ENCODE measurements around the gene CCDC13.

The CCDC13 gene

GRCh38 chr3:42804106-42804830 lies 31.2 kb upstream of the CCDC13 start, which contains the start of gene HIGD1A:
Gene HIGD1A, minus strand, starts transcription at chr3:42804490. Its CDS starts 10,237 bp downstream, at chr3:42794253.
- CTCF ChIA-PET: interaction anchor here (0.6 to 4.6 kb wide), 9 partner anchors 9 to 77 kb away, joined by 4 to 24 read pairs (median 6); no protein-coding TSS in a partner anchor

GRCh38 chr3:42803414-42804105 lies 30.5 kb upstream of the CCDC13 start:
- peak; percentile 40 for DNase-seq (ENCODE audit: extremely low spot score)
- ChIA-PET POLR2A (no interaction called here), CTCF (interaction anchor here (0.6 to 4.6 kb wide), 7 partner anchors 9 to 77 kb away, joined by 4 to 24 read pairs (median 6); no protein-coding TSS in a partner anchor)
- TF ChIP-seq CTCF (IDR thresholded peaks at IDR 0.05; ENCODE audit: control extremely low read depth, extremely low read depth, low read depth, missing control alignments): no peak

More at GRCh38 chr3:42804106-42804830, 31.2 kb upstream of the CCDC13 start, which contains the start of gene HIGD1A:
- POLR2A ChIA-PET: no interaction called here
- peak; percentile 98 for DNase-seq (ENCODE audit: extremely low spot score)
- TF ChIP-seq CTCF (IDR thresholded peaks at IDR 0.05; ENCODE audit: control extremely low read depth, extremely low read depth, low read depth, missing control alignments): no peak

GRCh38 chr3:42802876-42803413 lies 29.9 kb upstream of the CCDC13 start:
- no peak for TF ChIP-seq CTCF (IDR thresholded peaks at IDR 0.05; ENCODE audit: control extremely low read depth, extremely low read depth, low read depth, missing control alignments)
- POLR2A ChIA-PET: no interaction called here
- DNase-seq (ENCODE audit: extremely low spot score): no peak
- CTCF ChIA-PET: interaction anchor here (0.7 to 4.6 kb wide), 6 partner anchors 8 to 78 kb away, joined by 3 to 24 read pairs (median 8); no protein-coding TSS in a partner anchor

GRCh38 chr3:42801784-42802183 lies 28.7 kb upstream of the CCDC13 start:
- CTCF ChIA-PET: no interaction called here
- POLR2A ChIA-PET: no interaction called here
- DNase-seq (ENCODE audit: extremely low spot score): no peak
- TF ChIP-seq CTCF (IDR thresholded peaks at IDR 0.05; ENCODE audit: control extremely low read depth, extremely low read depth, low read depth, missing control alignments): no peak

GRCh38 chr3:42801048-42801620 lies 28.1 kb upstream of the CCDC13 start:
- CTCF ChIA-PET: interaction anchor here (0.8 to 1.2 kb wide), 3 partner anchors 15 to 21 kb away, joined by 3 to 7 read pairs (median 3); no protein-coding TSS in a partner anchor
- POLR2A ChIA-PET: no interaction called here
- no peak for DNase-seq (ENCODE audit: extremely low spot score)
- no peak for TF ChIP-seq CTCF (IDR thresholded peaks at IDR 0.05; ENCODE audit: control extremely low read depth, extremely low read depth, low read depth, missing control alignments)

GRCh38 chr3:42800251-42800650 lies 27.2 kb upstream of the CCDC13 start:
- POLR2A ChIA-PET: no interaction called here
- DNase-seq (ENCODE audit: extremely low spot score): no peak
- CTCF ChIA-PET: interaction anchor here (1.1 to 1.2 kb wide), 2 partner anchors 14 to 20 kb away, joined by 3 to 7 read pairs; no protein-coding TSS in a partner anchor
- TF ChIP-seq CTCF (IDR thresholded peaks at IDR 0.05; ENCODE audit: control extremely low read depth, extremely low read depth, low read depth, missing control alignments): no peak
